ENCODE measurements around the gene PTPRN2. TPM values are rescaled to one million over a fixed set of nuclear protein-coding genes. Genes with fewer than 3 reads are reported as not detected.

Gene PTPRN2
- total RNA-seq, 1 experiment from 2014 or later, result 2.1 TPM

DNA sequence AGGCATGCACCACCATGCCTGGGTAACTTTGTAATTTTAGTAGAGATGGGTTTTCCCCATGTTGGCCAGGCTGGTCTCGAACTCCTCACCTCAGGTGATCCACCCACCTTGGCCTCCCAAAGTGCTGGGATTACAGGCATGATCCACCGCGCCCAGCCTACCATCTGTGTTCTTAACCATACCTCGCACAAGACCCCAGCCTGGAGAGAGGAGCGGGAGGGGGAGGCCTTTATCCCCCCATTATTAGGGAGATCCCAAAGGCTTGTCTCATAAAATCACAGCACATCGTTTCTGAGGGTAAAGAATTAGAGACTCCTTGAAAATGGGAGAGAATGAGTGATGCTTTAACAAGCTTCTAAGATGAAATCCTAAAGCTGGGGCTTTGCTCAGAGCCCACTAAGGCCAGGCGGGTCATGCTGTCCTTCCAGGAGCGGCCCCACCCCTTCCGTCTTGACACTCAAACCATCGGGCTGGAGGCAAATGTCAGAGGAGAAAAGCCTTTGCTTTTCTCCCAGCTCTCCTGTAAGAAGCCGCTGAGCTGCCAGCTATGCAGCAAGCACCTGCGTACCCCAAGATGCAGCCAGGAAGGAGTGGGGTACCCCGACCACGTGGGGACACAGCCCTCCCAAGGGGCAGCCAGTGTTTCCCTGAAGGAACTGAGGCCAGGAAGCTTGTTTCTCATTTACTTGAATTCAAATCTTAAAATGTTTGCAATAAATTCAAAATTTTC, 339.7 kb downstream of the PTPRN2 start:
- Histone ChIP-seq H3K9me3 (ENCODE audit: control insufficient read depth in 1 of 2, insufficient read depth in 1 of 2, low read depth in 1 of 2, low read length in 2 of 2) (peaks cover 10 to 21% of the 10 kb centered on the region in 2 experiments; a peak in 2 of 4 replicates), H3K79me2 (ENCODE audit: insufficient read depth, low read length) (no peaks in the 10 kb centered on the region), H4K20me1 (ENCODE audit: insufficient read depth) (no peaks in the 10 kb centered on the region), H3K4me2 (ENCODE audit: low read length) (no peak overlapping the region), H3K9me2 (ENCODE audit: insufficient read depth) (no peaks in the 10 kb centered on the region), H3K4me1 (ENCODE audit: control insufficient read depth in 1 of 2, insufficient read depth in 2 of 2, low read length in 2 of 2) (no peaks in the 10 kb centered on the region), H2AFZ (ENCODE audit: low read depth, low read length, poor library complexity, severe bottlenecking) (no peak overlapping the region), H3K4me3 (replicated peaks in 1 of 2; ENCODE audit: low read depth in 1 of 2, low read length in 2 of 2) (no peak overlapping the region), H3K27ac (ENCODE audit: low read depth, low read length) (no peak overlapping the region), H3K27me3 (ENCODE audit: insufficient read depth, low read length) (no peaks in the 10 kb centered on the region), H3K9ac (ENCODE audit: low read length) (no peak overlapping the region), H3K36me3 (ENCODE audit: control insufficient read depth in 1 of 2, insufficient read depth in 2 of 2, low read length in 2 of 2) (no peaks in the 10 kb centered on the region)
- no TSS peak for BruUV-seq (replicated peaks)
- RAD21 ChIA-PET (ENCODE audit: low non-redundant PET in 1 of 2, low total read pairs in 2 of 2, uncharacterized antibody in 2 of 2, unreplicated experiment in 2 of 2), result no interaction called here
- TF ChIP-seq JUND (IDR thresholded peaks at IDR 0.05) (no peak), YY1 (IDR thresholded peaks at IDR 0.05; ENCODE audit: extremely low read depth, insufficient replicate concordance, low read depth, low read length) (no peak), EZH2 (IDR thresholded peaks at IDR 0.05) (no peak), CBX3 (IDR thresholded peaks at IDR 0.05; ENCODE audit: low read depth) (no peak)
- TF ChIP-seq, protein P1, sequence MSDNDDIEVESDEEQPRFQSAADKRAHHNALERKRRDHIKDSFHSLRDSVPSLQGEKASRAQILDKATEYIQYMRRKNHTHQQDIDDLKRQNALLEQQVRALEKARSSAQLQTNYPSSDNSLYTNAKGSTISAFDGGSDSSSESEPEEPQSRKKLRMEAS (IDR thresholded peaks at IDR 0.05), result no peak
- ATAC-seq (no peak), DNase-seq (ENCODE audit: low read depth, low spot score) (no peak)
- intact Hi-C loops (cut with micrococcal nuclease), result no loop called here
- CTCF ChIA-PET, result no interaction called here
- POLR2A ChIA-PET, result no interaction called here

DNA sequence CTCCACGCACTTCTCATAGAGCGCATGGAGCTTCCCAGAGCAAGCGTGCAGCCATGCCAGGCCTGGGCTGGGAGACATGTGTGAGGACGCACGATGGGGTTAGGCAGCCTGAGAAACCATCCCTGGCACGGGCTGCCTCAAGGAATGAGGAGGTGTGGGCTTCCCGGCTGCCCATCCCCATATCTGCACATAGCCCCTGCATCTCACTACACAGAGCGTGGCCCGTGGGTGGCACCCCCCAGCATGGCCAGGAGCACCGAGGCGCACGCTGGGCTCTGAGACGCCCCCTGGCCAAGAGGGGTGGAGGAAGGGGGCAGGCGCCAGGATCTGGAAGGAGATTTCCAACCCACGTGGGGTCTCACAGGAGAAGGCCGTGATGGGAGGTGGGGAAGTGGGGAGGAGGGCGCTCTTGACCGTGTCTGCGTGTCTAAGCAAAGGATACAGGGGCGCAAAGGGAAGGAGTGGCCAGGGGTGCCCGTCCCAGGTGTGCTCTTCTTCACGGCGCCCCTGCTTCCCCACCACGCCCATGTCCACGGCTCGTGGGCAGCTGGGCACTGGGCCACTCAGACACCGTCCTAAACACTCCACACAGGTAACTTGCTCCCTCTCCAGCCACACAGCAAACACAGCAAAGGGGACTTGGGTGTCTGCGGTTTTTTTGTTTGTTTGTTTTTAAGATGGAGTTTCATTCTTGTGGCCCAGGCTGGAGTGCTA, 340.5 kb downstream of the PTPRN2 start:
- no peak overlapping the region for H3K27ac ChIP-seq (ENCODE audit: low read depth, low read length)
- no peaks in the 10 kb centered on the region for H4K20me1 ChIP-seq (ENCODE audit: insufficient read depth)
- DNase-seq (ENCODE audit: low read depth, low spot score) (no peak), ATAC-seq (no peak)
- H3K4me3 ChIP-seq (replicated peaks in 1 of 2; ENCODE audit: low read depth in 1 of 2, low read length in 2 of 2), result no peak overlapping the region
- no peak overlapping the region for H2AFZ ChIP-seq (ENCODE audit: low read depth, low read length, poor library complexity, severe bottlenecking)
- H3K27me3 ChIP-seq (ENCODE audit: insufficient read depth, low read length), result no peaks in the 10 kb centered on the region
- H3K9ac ChIP-seq (ENCODE audit: low read length), result no peak overlapping the region
- H3K4me1 ChIP-seq (ENCODE audit: control insufficient read depth in 1 of 2, insufficient read depth in 2 of 2, low read length in 2 of 2), result no peaks in the 10 kb centered on the region
- H3K36me3 ChIP-seq (ENCODE audit: control insufficient read depth in 1 of 2, insufficient read depth in 2 of 2, low read length in 2 of 2), result no peaks in the 10 kb centered on the region
- no peaks in the 10 kb centered on the region for H3K9me2 ChIP-seq (ENCODE audit: insufficient read depth)
- CTCF ChIA-PET, result no interaction called here
- no peaks in the 10 kb centered on the region for H3K79me2 ChIP-seq (ENCODE audit: insufficient read depth, low read length)
- peaks cover 10 to 21% of the 10 kb centered on the region in 2 experiments; a peak in 2 of 4 replicates for H3K9me3 ChIP-seq (ENCODE audit: control insufficient read depth in 1 of 2, insufficient read depth in 1 of 2, low read depth in 1 of 2, low read length in 2 of 2)
- no TSS peak for BruUV-seq (replicated peaks)
- intact Hi-C loops (cut with micrococcal nuclease), result no loop called here
- POLR2A ChIA-PET, result no interaction called here
- H3K4me2 ChIP-seq (ENCODE audit: low read length), result no peak overlapping the region
- RAD21 ChIA-PET (ENCODE audit: low non-redundant PET in 1 of 2, low total read pairs in 2 of 2, uncharacterized antibody in 2 of 2, unreplicated experiment in 2 of 2), result no interaction called here
- TF ChIP-seq FOSL1 (IDR thresholded peaks at IDR 0.05; ENCODE audit: low read depth), result no peak
- TF ChIP-seq RAD21 (IDR thresholded peaks at IDR 0.05; ENCODE audit: low read depth), result no peak
- TF ChIP-seq, protein P2, sequence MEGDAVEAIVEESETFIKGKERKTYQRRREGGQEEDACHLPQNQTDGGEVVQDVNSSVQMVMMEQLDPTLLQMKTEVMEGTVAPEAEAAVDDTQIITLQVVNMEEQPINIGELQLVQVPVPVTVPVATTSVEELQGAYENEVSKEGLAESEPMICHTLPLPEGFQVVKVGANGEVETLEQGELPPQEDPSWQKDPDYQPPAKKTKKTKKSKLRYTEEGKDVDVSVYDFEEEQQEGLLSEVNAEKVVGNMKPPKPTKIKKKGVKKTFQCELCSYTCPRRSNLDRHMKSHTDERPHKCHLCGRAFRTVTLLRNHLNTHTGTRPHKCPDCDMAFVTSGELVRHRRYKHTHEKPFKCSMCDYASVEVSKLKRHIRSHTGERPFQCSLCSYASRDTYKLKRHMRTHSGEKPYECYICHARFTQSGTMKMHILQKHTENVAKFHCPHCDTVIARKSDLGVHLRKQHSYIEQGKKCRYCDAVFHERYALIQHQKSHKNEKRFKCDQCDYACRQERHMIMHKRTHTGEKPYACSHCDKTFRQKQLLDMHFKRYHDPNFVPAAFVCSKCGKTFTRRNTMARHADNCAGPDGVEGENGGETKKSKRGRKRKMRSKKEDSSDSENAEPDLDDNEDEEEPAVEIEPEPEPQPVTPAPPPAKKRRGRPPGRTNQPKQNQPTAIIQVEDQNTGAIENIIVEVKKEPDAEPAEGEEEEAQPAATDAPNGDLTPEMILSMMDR (IDR thresholded peaks at IDR 0.05 in 2 of 3, conservative IDR thresholded peaks at IDR 0.05 in 1 of 3; ENCODE audit: borderline replicate concordance in 1 of 3, insufficient read depth in 1 of 3, low read depth in 2 of 3, low read length in 2 of 3), result no peak
- TF ChIP-seq YY1 (IDR thresholded peaks at IDR 0.05; ENCODE audit: extremely low read depth, insufficient replicate concordance, low read depth, low read length), result no peak
- TF ChIP-seq, protein P3, sequence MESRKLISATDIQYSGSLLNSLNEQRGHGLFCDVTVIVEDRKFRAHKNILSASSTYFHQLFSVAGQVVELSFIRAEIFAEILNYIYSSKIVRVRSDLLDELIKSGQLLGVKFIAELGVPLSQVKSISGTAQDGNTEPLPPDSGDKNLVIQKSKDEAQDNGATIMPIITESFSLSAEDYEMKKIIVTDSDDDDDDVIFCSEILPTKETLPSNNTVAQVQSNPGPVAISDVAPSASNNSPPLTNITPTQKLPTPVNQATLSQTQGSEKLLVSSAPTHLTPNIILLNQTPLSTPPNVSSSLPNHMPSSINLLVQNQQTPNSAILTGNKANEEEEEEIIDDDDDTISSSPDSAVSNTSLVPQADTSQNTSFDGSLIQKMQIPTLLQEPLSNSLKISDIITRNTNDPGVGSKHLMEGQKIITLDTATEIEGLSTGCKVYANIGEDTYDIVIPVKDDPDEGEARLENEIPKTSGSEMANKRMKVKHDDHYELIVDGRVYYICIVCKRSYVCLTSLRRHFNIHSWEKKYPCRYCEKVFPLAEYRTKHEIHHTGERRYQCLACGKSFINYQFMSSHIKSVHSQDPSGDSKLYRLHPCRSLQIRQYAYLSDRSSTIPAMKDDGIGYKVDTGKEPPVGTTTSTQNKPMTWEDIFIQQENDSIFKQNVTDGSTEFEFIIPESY (IDR thresholded peaks at IDR 0.05; ENCODE audit: extremely low read depth, insufficient replicate concordance, low read length), result no peak
- no peak for TF ChIP-seq ELF1 (IDR thresholded peaks at IDR 0.05; ENCODE audit: borderline replicate concordance, low read depth)
- TF ChIP-seq POLR2A (IDR thresholded peaks at IDR 0.05; ENCODE audit: borderline replicate concordance, extremely low read depth, insufficient read depth, insufficient read length), result no peak
- TF ChIP-seq JUND (IDR thresholded peaks at IDR 0.05), result no peak
